Neural progenitor cell (in vitro differentiated cells): ENCODE measurements around the gene C6orf163. TPM values are rescaled to one million over a fixed set of nuclear protein-coding genes. Genes with fewer than 3 reads are reported as not detected.

Experiments
- DNase-seq: peaks from one replicate; pipeline ENCODE4 v3.0.0-alpha.2; 2016; ENCODE audit warnings: low spot score
- H2AFZ ChIP-seq: fragments of 200-600 bp; sonication (generic); replicated peaks from 2 replicates; pipeline ENCODE4 v1.6.1; 2016; ENCODE audit warnings: antibody characterized with exemption
- H3F3A ChIP-seq: fragments of 200-600 bp; sonication (generic); 2 replicates; pipeline ENCODE4 v1.6.1; 2016; ENCODE audit warnings: antibody characterized with exemption, low read depth
- H3K27ac ChIP-seq: fragments of 200-600 bp; sonication (generic); 2 replicates; pipeline ENCODE4 v1.5.1; 2016; ENCODE audit warnings: mild to moderate bottlenecking
- H3K27me3 ChIP-seq: fragments of 200-600 bp; sonication (generic); 2 replicates; pipeline ENCODE4 v1.6.1; 2016; ENCODE audit warnings: mild to moderate bottlenecking, moderate library complexity
- H3K36me3 ChIP-seq: fragments of 200-600 bp; sonication (generic); 2 replicates; pipeline ENCODE4 v1.5.1; 2016
- H3K4me1 ChIP-seq: fragments of 200-600 bp; sonication (generic); 2 replicates; pipeline ENCODE4 v1.6.1; 2016; ENCODE audit warnings: mixed run types
- H3K4me2 ChIP-seq: fragments of 200-600 bp; sonication (generic); 2 replicates; pipeline ENCODE4 v1.6.1; 2016
- H3K4me3 ChIP-seq: fragments of 200-600 bp; sonication (generic); 2 replicates; pipeline ENCODE4 v1.5.1; 2016
- H3K79me2 ChIP-seq: fragments of 200-600 bp; sonication (generic); 2 replicates; pipeline ENCODE4 v1.6.1; 2016; ENCODE audit warnings: low read depth
- H3K9ac ChIP-seq: fragments of 200-600 bp; sonication (generic); 2 replicates; pipeline ENCODE4 v1.6.1; 2016
- H3K9me3 ChIP-seq: fragments of 200-600 bp; sonication (generic); 2 replicates; pipeline ENCODE4 v1.5.1; 2016; ENCODE audit warnings: low read depth
- H4K20me1 ChIP-seq: fragments of 200-600 bp; sonication (generic); 2 replicates; pipeline ENCODE4 v1.6.1; 2016; ENCODE audit warnings: low read depth
- H3K27ac Mint-ChIP-seq: 3 replicates; pipeline ENCODE4 v1.8.0; 2021; ENCODE audit warnings: mixed read lengths
- H3K27me3 Mint-ChIP-seq: 2 replicates; pipeline ENCODE4 v1.8.0; 2022; ENCODE audit warnings: low read depth, mild to moderate bottlenecking, inconsistent platforms, moderate library complexity, mixed read lengths; ENCODE audit not compliant: insufficient read depth
- H3K36me3 Mint-ChIP-seq: 3 replicates; pipeline ENCODE4 v1.8.0; 2021; ENCODE audit warnings: mixed read lengths
- H3K4me1 Mint-ChIP-seq: 3 replicates; pipeline ENCODE4 v1.8.0; 2021; ENCODE audit warnings: mixed read lengths
- H3K4me3 Mint-ChIP-seq: 3 replicates; pipeline ENCODE4 v1.8.0; 2021; ENCODE audit warnings: mild to moderate bottlenecking, moderate library complexity, mixed read lengths
- H3K9me3 Mint-ChIP-seq: 3 replicates; pipeline ENCODE4 v1.8.0; 2020; ENCODE audit warnings: mixed read lengths
- EZH2 ChIP-seq: fragments of 200-600 bp; sonication (generic); IDR thresholded peaks from 2 replicates; pipeline ENCODE4 v1.6.1; 2017; ENCODE audit warnings: antibody characterized with exemption, mild to moderate bottlenecking, moderate library complexity
- EZH2phosphoT487 ChIP-seq: fragments of 200-600 bp; sonication (generic); IDR thresholded peaks from 2 replicates; pipeline ENCODE4 v1.6.1; 2017; ENCODE audit warnings: antibody characterized with exemption
- total RNA-seq: library from RNA; depleted of rRNA; stranded (reverse); fragments of >200 nt; gene quantifications from 2 replicates; pipeline ENCODE4 v1.2.3, GENCODE V29; 2015; ENCODE audit warnings: low replicate concordance
- TF ChIP-seq, protein P1 (sequence below): fragments of 200-600 bp; sonication (generic); IDR thresholded peaks from 2 replicates; pipeline ENCODE4 v1.5.1; 2017; ENCODE audit warnings: antibody characterized with exemption, mild to moderate bottlenecking

The C6orf163 gene
- total RNA-seq, 1 donor from 2014 or later, result 2.6 TPM

DNA sequence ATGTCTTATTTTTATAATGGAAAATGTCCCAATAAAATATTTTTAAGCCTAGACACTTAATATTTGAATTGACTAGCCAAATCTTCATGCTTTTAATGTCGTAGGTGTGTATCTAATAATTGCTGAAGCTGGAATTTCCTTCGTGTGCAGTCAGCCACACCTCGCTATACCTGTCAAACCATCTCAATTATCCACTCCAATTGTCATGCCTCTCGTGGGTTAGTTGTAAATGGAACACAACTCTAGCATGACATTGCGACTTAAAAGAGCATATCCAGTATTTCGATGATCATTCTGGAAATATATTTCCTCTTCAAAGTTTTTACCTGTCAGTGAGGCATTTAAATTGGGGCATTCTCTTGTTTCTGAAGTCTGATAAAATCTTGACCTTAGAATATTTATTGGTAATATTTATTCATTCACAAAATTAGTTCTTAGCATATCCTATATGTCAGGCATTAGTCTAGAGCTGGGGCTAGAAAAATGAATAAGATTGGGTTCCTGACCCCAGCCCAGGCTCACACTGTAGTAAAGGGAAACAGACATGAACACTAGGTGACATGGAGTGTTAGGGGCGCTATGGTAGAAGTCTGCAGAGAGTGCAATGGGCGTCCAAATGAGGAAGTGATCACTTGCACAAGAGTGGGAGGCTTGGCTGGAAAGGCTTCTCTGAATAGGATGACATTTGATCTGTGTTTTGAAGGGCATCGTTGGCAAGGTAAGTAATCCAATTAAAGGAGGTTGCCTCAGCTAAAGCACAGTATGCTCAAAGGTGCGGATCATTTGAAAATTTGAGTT is 52.2 kb downstream of the C6orf163 start:
- no peak overlapping the region for H3K27ac Mint-ChIP-seq
- DNase-seq, result no peak
- Histone ChIP-seq H4K20me1 (no peaks in the 10 kb centered on the region), H3K36me3 (no peaks in the 10 kb centered on the region), H3K4me3 (no peak overlapping the region), H3K27ac (no peak overlapping the region), H3K9ac (no peak overlapping the region), H3K9me3 (no peaks in the 10 kb centered on the region), H3K4me2 (no peak overlapping the region), H3K4me1 (no peaks in the 10 kb centered on the region), H3K27me3 (no peaks in the 10 kb centered on the region), H3F3A (no peaks in the 10 kb centered on the region), H2AFZ (no peak overlapping the region), H3K79me2 (no peaks in the 10 kb centered on the region)
- no peaks in the 10 kb centered on the region for H3K9me3 Mint-ChIP-seq
- no peaks in the 10 kb centered on the region for H3K27me3 Mint-ChIP-seq
- no peak overlapping the region for H3K4me3 Mint-ChIP-seq
- no peaks in the 10 kb centered on the region for H3K36me3 Mint-ChIP-seq
- no peak for TF ChIP-seq EZH2
- no peak for TF ChIP-seq EZH2phosphoT487
- TF ChIP-seq, protein P1, sequence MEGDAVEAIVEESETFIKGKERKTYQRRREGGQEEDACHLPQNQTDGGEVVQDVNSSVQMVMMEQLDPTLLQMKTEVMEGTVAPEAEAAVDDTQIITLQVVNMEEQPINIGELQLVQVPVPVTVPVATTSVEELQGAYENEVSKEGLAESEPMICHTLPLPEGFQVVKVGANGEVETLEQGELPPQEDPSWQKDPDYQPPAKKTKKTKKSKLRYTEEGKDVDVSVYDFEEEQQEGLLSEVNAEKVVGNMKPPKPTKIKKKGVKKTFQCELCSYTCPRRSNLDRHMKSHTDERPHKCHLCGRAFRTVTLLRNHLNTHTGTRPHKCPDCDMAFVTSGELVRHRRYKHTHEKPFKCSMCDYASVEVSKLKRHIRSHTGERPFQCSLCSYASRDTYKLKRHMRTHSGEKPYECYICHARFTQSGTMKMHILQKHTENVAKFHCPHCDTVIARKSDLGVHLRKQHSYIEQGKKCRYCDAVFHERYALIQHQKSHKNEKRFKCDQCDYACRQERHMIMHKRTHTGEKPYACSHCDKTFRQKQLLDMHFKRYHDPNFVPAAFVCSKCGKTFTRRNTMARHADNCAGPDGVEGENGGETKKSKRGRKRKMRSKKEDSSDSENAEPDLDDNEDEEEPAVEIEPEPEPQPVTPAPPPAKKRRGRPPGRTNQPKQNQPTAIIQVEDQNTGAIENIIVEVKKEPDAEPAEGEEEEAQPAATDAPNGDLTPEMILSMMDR, result no peak
- peaks cover 3% of the 10 kb centered on the region for H3K4me1 Mint-ChIP-seq

DNA sequence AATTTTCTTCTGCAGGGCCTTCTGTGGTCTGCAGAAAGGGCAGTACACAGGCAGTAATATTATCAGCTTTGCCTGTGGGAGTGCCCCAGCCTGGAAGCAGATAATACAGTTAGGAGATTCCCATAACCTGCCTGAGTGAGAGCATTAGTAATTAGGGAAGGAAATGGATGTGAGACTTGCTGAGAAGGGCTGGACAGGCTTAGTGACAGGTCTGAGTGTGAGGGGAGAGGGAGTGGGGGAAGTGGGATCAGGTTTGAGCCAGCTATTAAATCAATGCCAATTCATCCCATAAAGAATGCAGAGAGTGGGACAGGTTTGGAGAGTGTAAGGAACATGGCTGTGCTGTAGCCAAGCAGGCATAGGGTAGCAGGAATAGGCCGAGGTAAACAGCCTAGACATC is 53.0 kb downstream of the C6orf163 start:
- Histone ChIP-seq H3K27me3 (no peaks in the 10 kb centered on the region), H4K20me1 (no peaks in the 10 kb centered on the region), H3K4me3 (no peak overlapping the region), H3F3A (no peaks in the 10 kb centered on the region), H3K27ac (no peak overlapping the region), H3K4me1 (no peaks in the 10 kb centered on the region), H3K9ac (no peak overlapping the region), H3K36me3 (no peaks in the 10 kb centered on the region), H2AFZ (no peak overlapping the region), H3K4me2 (no peak overlapping the region), H3K9me3 (no peaks in the 10 kb centered on the region), H3K79me2 (no peaks in the 10 kb centered on the region)
- Mint-ChIP-seq H3K4me3 (no peak overlapping the region), H3K9me3 (no peaks in the 10 kb centered on the region), H3K36me3 (no peaks in the 10 kb centered on the region), H3K4me1 (peaks cover 3% of the 10 kb centered on the region), H3K27ac (no peak overlapping the region), H3K27me3 (no peaks in the 10 kb centered on the region)
- no peak for DNase-seq
- TF ChIP-seq EZH2phosphoT487, result no peak
- TF ChIP-seq EZH2, result no peak
- TF ChIP-seq, protein P1, result no peak

DNA sequence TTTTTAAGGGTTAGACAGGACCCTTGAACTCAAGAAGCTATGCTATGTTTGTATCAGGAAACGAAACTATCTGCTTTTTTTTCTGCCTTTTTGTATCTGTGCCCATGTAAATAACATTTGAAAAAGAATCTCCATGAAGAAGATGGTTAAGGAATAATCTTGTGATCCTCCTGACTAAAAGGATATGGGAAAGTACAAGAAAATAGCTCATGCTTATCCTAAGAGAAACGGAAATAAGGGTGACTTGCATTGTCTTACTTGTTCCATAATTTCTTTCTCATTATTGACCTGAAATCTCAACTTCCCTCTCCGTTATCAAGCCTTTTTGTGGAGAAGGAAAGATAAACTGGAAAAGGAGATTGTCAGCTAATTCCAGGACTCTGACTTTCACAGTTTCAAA is 57.2 kb downstream of the C6orf163 start:
- no peaks in the 10 kb centered on the region for H3K9me3 ChIP-seq
- Mint-ChIP-seq H3K4me1 (peaks cover 3% of the 10 kb centered on the region), H3K9me3 (no peaks in the 10 kb centered on the region), H3K36me3 (no peaks in the 10 kb centered on the region), H3K27me3 (no peaks in the 10 kb centered on the region), H3K4me3 (no peak overlapping the region), H3K27ac (no peak overlapping the region)
- no peak overlapping the region for H2AFZ ChIP-seq
- H3K4me2 ChIP-seq, result no peak overlapping the region
- no peaks in the 10 kb centered on the region for H3K36me3 ChIP-seq
- no peak overlapping the region for H3K4me3 ChIP-seq
- no peak for DNase-seq
- H3K27me3 ChIP-seq, result no peaks in the 10 kb centered on the region
- H4K20me1 ChIP-seq, result no peaks in the 10 kb centered on the region
- H3K27ac ChIP-seq, result no peak overlapping the region
- no peaks in the 10 kb centered on the region for H3K4me1 ChIP-seq
- no peaks in the 10 kb centered on the region for H3K79me2 ChIP-seq
- TF ChIP-seq, protein P1, result no peak
- no peak for TF ChIP-seq EZH2
- TF ChIP-seq EZH2phosphoT487, result no peak
- H3F3A ChIP-seq, result no peaks in the 10 kb centered on the region
- H3K9ac ChIP-seq, result no peak overlapping the region
